ENCODE results near the gene DDX39B.
"Not testable (repeated sequence)": the region's sequence is repeated elsewhere in the genome, so short reads cannot be mapped to it uniquely, and the experiment has no call there.

DDX39B gene

GRCh38 chr6:31541658-31542521, at the start of gene DDX39B:
TSS of gene DDX39B (minus strand) at chr6:31542003. CDS start at chr6:31540532, 1,471 bp downstream.
- peak; percentile 99 for DNase-seq

- not testable (repeated sequence) for DNase-seq
Observed at GRCh38 chr6:31590691-31591090, 48.9 kb upstream of the DDX39B start.

- no peak for DNase-seq
Observed at GRCh38 chr6:31588871-31589650, 47.3 kb upstream of the DDX39B start.

GRCh38 chr6:31587791-31588777, 46.3 kb upstream of the DDX39B start:
- no peak for DNase-seq

- peak; percentile 90 for DNase-seq
Observed at GRCh38 chr6:31586599-31587281, 44.9 kb upstream of the DDX39B start.

- DNase-seq: peak; percentile 90
Observed at GRCh38 chr6:31586008-31586407, 44.2 kb upstream of the DDX39B start, which contains the start of gene LST1. TSS of gene LST1 (plus strand) at chr6:31586277. CDS start at chr6:31587300, 1,023 bp downstream.

GRCh38 chr6:31585491-31585890, 43.7 kb upstream of the DDX39B start:
- DNase-seq: peak; percentile 90

- no peak for DNase-seq
Observed at GRCh38 chr6:31582230-31582643, 40.4 kb upstream of the DDX39B start, which contains the start of gene LTB. TSS of gene LTB (minus strand) at chr6:31582424. CDS start at chr6:31582417, 7 bp downstream.

GRCh38 chr6:31581434-31582229, 39.8 kb upstream of the DDX39B start:
- peak; percentile 40 for DNase-seq

GRCh38 chr6:31580807-31581433, 39.1 kb upstream of the DDX39B start:
- DNase-seq: peak; percentile 51

- no peak for DNase-seq
Observed at GRCh38 chr6:31580438-31580740, 38.6 kb upstream of the DDX39B start.

GRCh38 chr6:31579546-31580437, 38.0 kb upstream of the DDX39B start:
- DNase-seq: no peak

GRCh38 chr6:31579119-31579505, 37.3 kb upstream of the DDX39B start:
- DNase-seq: no peak

- no peak for DNase-seq
Observed at GRCh38 chr6:31578184-31579118, 36.6 kb upstream of the DDX39B start.

GRCh38 chr6:31577579-31577966, 35.8 kb upstream of the DDX39B start:
- DNase-seq: no peak

GRCh38 chr6:31576897-31577578, 35.2 kb upstream of the DDX39B start:
- no peak for DNase-seq

GRCh38 chr6:31575952-31576685, 34.3 kb upstream of the DDX39B start:
- no peak for DNase-seq

All from KG1 (cell line).